A549 (cell line): ENCODE measurements around the gene DENR. TPM values are rescaled to one million over a fixed set of nuclear protein-coding genes. Genes with fewer than 3 reads are reported as not detected.
"Not testable (repeated sequence)": the region's sequence is repeated elsewhere in the genome, so short reads cannot be mapped to it uniquely, and the experiment has no call there.

Experiments used
- ATAC-seq, 2 experiments: fragments of 200-7000 bp in 1 of 2; fragments of >200 bp in 1 of 2; cut with Nextera tagmentation in 1 of 2; cut with Tn5 transposase in 1 of 2; 3 replicates each; pipeline versions ENCODE4 v1.8.0 to v1.9.1; 2018 to 2020; ENCODE audit warnings: mild to moderate bottlenecking in 1 of 2, moderate library complexity in 1 of 2
- CTCF ChIA-PET: fragments of 300-600 bp; sonication (Branson Sonifier 250); formaldehyde crosslinking; extraction: SDS; loops from one replicate; lab custom pipeline; 2021; ENCODE audit warnings: antibody characterized with exemption, inconsistent platforms; lab: Yijun Ruan, JAX
- POLR2A ChIA-PET: fragments of 350-600 bp; formaldehyde crosslinking; extraction: SDS; loops from one replicate; lab custom pipeline; 2021; ENCODE audit warnings: antibody characterized with exemption, inconsistent platforms; lab: Yijun Ruan, JAX
- DNase-seq, 2 experiments: peaks; one replicate each; pipeline versions ENCODE4 v3.0.0 to v3.0.0-alpha.2; 2011 to 2016; ENCODE audit warnings: low read depth in 1 of 2, low spot score in 1 of 2
- FAIRE-seq: peaks from 2 replicates; lab custom pipeline; 2011; peaks lifted over from hg19 to GRCh38; lab: Jason Lieb, UNC
- H3K27ac ChIP-seq, 2 experiments: fragments of >200 bp; sonication (Bioruptor Twin); formaldehyde crosslinking; 3 replicates each; pipeline ENCODE4 v1.5.1; 2016 to 2017
- H3K4me1 ChIP-seq: fragments of >200 bp; sonication (Bioruptor Twin); formaldehyde crosslinking; 3 replicates; pipeline ENCODE4 v1.6.1; 2016
- H3K4me2 ChIP-seq: fragments of >200 bp; sonication (Bioruptor Twin); formaldehyde crosslinking; 3 replicates; pipeline ENCODE4 v1.6.1; 2016
- H3K4me3 ChIP-seq: fragments of >200 bp; sonication (Bioruptor Twin); formaldehyde crosslinking; 3 replicates; pipeline ENCODE4 v1.5.1; 2016
- H3K9me3 ChIP-seq: fragments of >200 bp; sonication (Bioruptor Twin); formaldehyde crosslinking; 3 replicates; pipeline ENCODE4 v1.6.1; 2016
- BHLHE40 ChIP-seq: IDR thresholded peaks from 2 replicates; pipeline ENCODE4 v1.6.1; 2012; ENCODE audit warnings: low read depth, low read length, inconsistent platforms
- CEBPB ChIP-seq, 2 experiments: fragments of >200 bp in 1 of 2; sonication (Bioruptor Twin) in 1 of 2; formaldehyde crosslinking in 1 of 2; IDR thresholded peaks; 2 replicates each; pipeline ENCODE4 v1.6.1; 2012 to 2016
- EHF ChIP-seq: fragments of 250-450 bp; sonication (Bioruptor Pico); IDR thresholded peaks from 2 replicates; pipeline ENCODE4 v1.5.0; 2020; ENCODE audit warnings: mild to moderate bottlenecking
- EHMT2 ChIP-seq: fragments of 200-600 bp; sonication (generic); IDR thresholded peaks from 2 replicates; pipeline ENCODE4 v1.6.1; 2016; ENCODE audit warnings: antibody characterized with exemption, low read depth, mild to moderate bottlenecking, moderate library complexity
- ESRRA ChIP-seq: fragments of 150-350 bp; IDR thresholded peaks from 2 replicates; pipeline ENCODE4 v1.6.1; 2014; ENCODE audit warnings: mild to moderate bottlenecking, low read length, borderline replicate concordance
- HDAC2 ChIP-seq: fragments of 200-600 bp; sonication (generic); IDR thresholded peaks from 2 replicates; pipeline ENCODE4 v1.6.1; 2016
- HOXA7 ChIP-seq: fragments of 250-450 bp; sonication (Bioruptor Pico); IDR thresholded peaks from 2 replicates; pipeline ENCODE4 v1.5.0; 2020; ENCODE audit warnings: mild to moderate bottlenecking, moderate library complexity
- HOXB5 ChIP-seq: fragments of 250-450 bp; sonication (Bioruptor Pico); IDR thresholded peaks from 2 replicates; pipeline ENCODE4 v1.5.0; 2020; ENCODE audit warnings: mild to moderate bottlenecking, moderate library complexity
- MAX ChIP-seq: IDR thresholded peaks from 2 replicates; pipeline ENCODE4 v1.6.1; 2012
- MYC ChIP-seq: IDR thresholded peaks from 2 replicates; pipeline ENCODE4 v1.6.1; 2012; ENCODE audit warnings: mild to moderate bottlenecking, inconsistent platforms, low read length, improper control_type of control experiment, borderline replicate concordance
- NFE2L2 ChIP-seq: fragments of 150-350 bp; conservative IDR thresholded peaks from 2 replicates; pipeline ENCODE4 v1.6.1; 2014; ENCODE audit warnings: low read length
- PHF8 ChIP-seq: fragments of 200-600 bp; sonication (generic); IDR thresholded peaks from 2 replicates; pipeline ENCODE4 v1.6.1; 2016; ENCODE audit warnings: low read depth, mild to moderate bottlenecking, antibody characterized with exemption, moderate library complexity, borderline replicate concordance
- POLR2AphosphoS2 ChIP-seq: conservative IDR thresholded peaks from 2 replicates; pipeline ENCODE4 v1.6.1; 2012; ENCODE audit warnings: low read length, improper control_type of control experiment, inconsistent platforms
- RAD21 ChIP-seq, 2 experiments: fragments of >200 bp in 1 of 2; sonication (Bioruptor Twin) in 1 of 2; formaldehyde crosslinking in 1 of 2; IDR thresholded peaks in 1 of 2; conservative IDR thresholded peaks in 1 of 2; 2 replicates in 1 of 2; 3 replicates in 1 of 2; pipeline ENCODE4 v1.6.1; 2012 to 2018; ENCODE audit warnings: inconsistent platforms in 1 of 2
- RNF2 ChIP-seq: fragments of 200-600 bp; sonication (generic); IDR thresholded peaks from 2 replicates; pipeline ENCODE4 v1.6.1; 2016; ENCODE audit warnings: low read depth, mild to moderate bottlenecking, antibody characterized with exemption, moderate library complexity, borderline replicate concordance
- SMC3 ChIP-seq: fragments of >200 bp; sonication (Bioruptor Twin); formaldehyde crosslinking; IDR thresholded peaks from 3 replicates; pipeline ENCODE4 v1.6.1; 2018; ENCODE audit warnings: inconsistent platforms
- SREBF2 ChIP-seq: fragments of 450-650 bp; IDR thresholded peaks from 2 replicates; pipeline ENCODE4 v1.6.1; 2014; ENCODE audit warnings: mild to moderate bottlenecking, moderate library complexity
- ZC3H11A ChIP-seq: fragments of 450-650 bp; IDR thresholded peaks from 2 replicates; pipeline ENCODE4 v1.6.1; 2014; ENCODE audit warnings: antibody characterized with exemption, mild to moderate bottlenecking
- WGBS: methylation state at CpG from one replicate; pipeline ENCODE4 v1.1.6; 2017; ENCODE audit errors: missing lambda C conversion rate; 5-methylcytosine and 5-hydroxymethylcytosine counted together
- polyA plus RNA-seq, 4 experiments: library from polyadenylated mRNA; depleted of rRNA in 3 of 4; stranded (reverse); fragments of >200 nt; fragmentation: RNase III in 1 of 4; extraction: RNeasy Plus Mini Kit Qiagen cat#74134 plus additional on column Dnase treatment in 1 of 4; gene quantifications; 2 replicates in 3 of 4; 3 replicates in 1 of 4; pipeline ENCODE4 v1.2.3, GENCODE V29; 2011 to 2017
- TF ChIP-seq, protein P1 (sequence below): fragments of 450-650 bp; IDR thresholded peaks from 2 replicates; pipeline ENCODE4 v1.6.1; 2014; ENCODE audit warnings: antibody characterized with exemption
- TF ChIP-seq, protein P2 (sequence below): fragments of 250-450 bp; sonication (Bioruptor Pico); IDR thresholded peaks from 2 replicates; pipeline ENCODE4 v1.5.0; 2020; ENCODE audit warnings: low read depth, mild to moderate bottlenecking, moderate library complexity
- TF ChIP-seq, protein P3 (sequence below): IDR thresholded peaks from 2 replicates; pipeline ENCODE4 v1.6.1; 2012; ENCODE audit warnings: low read depth, borderline replicate concordance

DENR gene
- polyA plus RNA-seq, 2 of the 4 experiments (the other 2 are of a cell fraction), result 76.0 to 98.2 TPM

GRCh38 chr12:122749569-122750332, 2.9 kb upstream of the DENR start:
- Histone ChIP-seq H3K4me2 (peak overlapping the region; percentile 45), H3K27ac (peak overlapping the region; percentile 61 to 79), H3K9me3 (no peaks in the 10 kb centered on the region), H3K4me3 (no peak overlapping the region), H3K4me1 (peaks cover 25% of the 10 kb centered on the region)
- ATAC-seq (peak in 1 of 2 experiments; percentile 26; a peak in 2 of 6 replicates), FAIRE-seq (no peak), DNase-seq (peak; percentile 64 to 71)
- WGBS, result 69% methylated on average over 6 of the region's 6 CpGs
- no peak for TF ChIP-seq MAX
- TF ChIP-seq, protein P1, sequence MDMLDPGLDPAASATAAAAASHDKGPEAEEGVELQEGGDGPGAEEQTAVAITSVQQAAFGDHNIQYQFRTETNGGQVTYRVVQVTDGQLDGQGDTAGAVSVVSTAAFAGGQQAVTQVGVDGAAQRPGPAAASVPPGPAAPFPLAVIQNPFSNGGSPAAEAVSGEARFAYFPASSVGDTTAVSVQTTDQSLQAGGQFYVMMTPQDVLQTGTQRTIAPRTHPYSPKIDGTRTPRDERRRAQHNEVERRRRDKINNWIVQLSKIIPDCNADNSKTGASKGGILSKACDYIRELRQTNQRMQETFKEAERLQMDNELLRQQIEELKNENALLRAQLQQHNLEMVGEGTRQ, result peak; percentile 95
- ChIA-PET CTCF (interaction anchor here (0.6 to 3.1 kb wide), 4 partner anchors 49 to 113 kb away, joined by 3 to 24 read pairs (median 3); no protein-coding TSS in a partner anchor), POLR2A (no interaction called here)

GRCh38 chr12:122750781-122751515, 1.7 kb upstream of the DENR start:
- CTCF ChIA-PET, result interaction anchor here (0.6 kb wide), 1 partner anchor 50 kb away, joined by 3 read pairs; no protein-coding TSS in a partner anchor
- WGBS, result 89% methylated on average over 17 of the region's 17 CpGs
- ATAC-seq, FAIRE-seq, DNase-seq, POLR2A ChIA-PET, H3K9me3 ChIP-seq, H3K4me3 ChIP-seq: not testable (repeated sequence)
- peaks cover 25% of the 10 kb centered on the region for H3K4me1 ChIP-seq
- peak overlapping the region in 1 of 2 experiments; percentile 92; a peak in 3 of 6 replicates for H3K27ac ChIP-seq
- 0 out of 3 replicates have a peak overlapping the region, but pooled peaks have one; percentile 82 for H3K4me2 ChIP-seq

DNA sequence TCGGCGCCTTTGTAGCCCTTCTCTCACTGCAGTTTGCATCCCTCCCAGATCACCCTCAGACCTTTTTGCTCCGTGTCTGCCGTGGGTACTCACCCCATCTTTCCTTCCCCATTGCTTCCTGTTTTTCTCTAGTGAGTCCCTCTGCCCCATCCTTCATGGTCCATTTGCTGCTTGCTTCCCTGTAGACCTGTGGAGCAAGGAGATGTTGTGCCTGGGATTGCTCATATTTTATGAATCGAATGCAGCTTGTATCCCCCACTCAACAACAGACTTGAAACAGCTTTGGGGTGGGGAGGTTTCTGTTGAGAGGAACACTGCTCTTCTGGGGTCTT, 661 bp downstream of the DENR start:
- peak overlapping the region; percentile 80 for H3K4me3 ChIP-seq
- POLR2A ChIA-PET, result interaction anchor here (0.9 to 2.1 kb wide), 4 partner anchors 113 to 126 kb away, joined by 3 to 13 read pairs (median 6); no protein-coding TSS in a partner anchor
- no peak for TF ChIP-seq EHMT2
- no peak for TF ChIP-seq SMC3
- TF ChIP-seq PHF8, result no peak
- TF ChIP-seq EHF (CRISPR knock-in tag), result no peak
- no peak for TF ChIP-seq ESRRA
- TF ChIP-seq BHLHE40, result no peak
- TF ChIP-seq MYC, result no peak
- TF ChIP-seq SREBF2, result no peak
- TF ChIP-seq, all 56 proteins: peak for 0
- Histone ChIP-seq H3K27ac (peak overlapping the region; percentile 89 to 92), H3K9me3 (no peaks in the 10 kb centered on the region), H3K4me2 (peak overlapping the region; percentile 94), H3K4me1 (peaks cover 25% of the 10 kb centered on the region)
- DNase-seq, result no peak
- peak in 1 of 2 experiments; percentile 7; a peak in 1 of 6 replicates for ATAC-seq
- no peak for FAIRE-seq
- CTCF ChIA-PET, result interaction anchor here (0.6 to 9.0 kb wide), 31 partner anchors 9 to 1402 kb away, joined by 3 to 143 read pairs (median 4); no protein-coding TSS in a partner anchor
- WGBS, result 3% methylated on average over 5 of the region's 5 CpGs

GRCh38 chr12:122754790-122755189, 2.2 kb downstream of the DENR start:
- ChIA-PET CTCF (interaction anchor here (1.2 to 9.0 kb wide), 2 partner anchors 81 to 116 kb away, joined by 3 to 143 read pairs; partner anchors contain the start of gene HIP1R), POLR2A (no interaction called here)
- Histone ChIP-seq H3K27ac (no peak overlapping the region), H3K4me3 (no peak overlapping the region), H3K4me1 (peaks cover 20% of the 10 kb centered on the region), H3K4me2 (no peak overlapping the region), H3K9me3 (no peaks in the 10 kb centered on the region)
- TF ChIP-seq, protein P2, sequence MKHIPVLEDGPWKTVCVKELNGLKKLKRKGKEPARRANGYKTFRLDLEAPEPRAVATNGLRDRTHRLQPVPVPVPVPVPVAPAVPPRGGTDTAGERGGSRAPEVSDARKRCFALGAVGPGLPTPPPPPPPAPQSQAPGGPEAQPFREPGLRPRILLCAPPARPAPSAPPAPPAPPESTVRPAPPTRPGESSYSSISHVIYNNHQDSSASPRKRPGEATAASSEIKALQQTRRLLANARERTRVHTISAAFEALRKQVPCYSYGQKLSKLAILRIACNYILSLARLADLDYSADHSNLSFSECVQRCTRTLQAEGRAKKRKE (CRISPR knock-in tag), result no peak
- TF ChIP-seq RAD21 (conservative IDR thresholded peaks at IDR 0.05 in 1 of 2, IDR thresholded peaks at IDR 0.05 in 1 of 2) (no peak), CEBPB (IDR thresholded peaks at IDR 0.05) (no peak), HOXA7 (CRISPR knock-in tag) (no peak), ZC3H11A (no peak), RNF2 (no peak), EHF (CRISPR knock-in tag) (no peak), NFE2L2 (no peak), HOXB5 (no peak), POLR2AphosphoS2 (no peak), HDAC2 (no peak)
- TF ChIP-seq, protein P3, sequence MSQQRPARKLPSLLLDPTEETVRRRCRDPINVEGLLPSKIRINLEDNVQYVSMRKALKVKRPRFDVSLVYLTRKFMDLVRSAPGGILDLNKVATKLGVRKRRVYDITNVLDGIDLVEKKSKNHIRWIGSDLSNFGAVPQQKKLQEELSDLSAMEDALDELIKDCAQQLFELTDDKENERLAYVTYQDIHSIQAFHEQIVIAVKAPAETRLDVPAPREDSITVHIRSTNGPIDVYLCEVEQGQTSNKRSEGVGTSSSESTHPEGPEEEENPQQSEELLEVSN, result no peak
- FAIRE-seq (no peak), ATAC-seq (no peak), DNase-seq (no peak)
- WGBS, result 89% methylated on average over 1 of the region's 1 CpG
